Panc1 (cell line): ENCODE measurements around the gene SIN3B. TPM values are rescaled to one million over a fixed set of nuclear protein-coding genes. Genes with fewer than 3 reads are reported as not detected.

ENCODE experiments used
- ATAC-seq: fragments of 200-7000 bp; cut with Tn5 transposase; 2 replicates; pipeline ENCODE4 v1.9.1; 2020; ENCODE audit warnings: mild to moderate bottlenecking, moderate library complexity
- BruUV-seq: library from RNA; stranded (reverse); fragments of 400-500 nt; replicated peaks from 2 replicates; lab custom pipeline; 2021; lab: Mats Ljungman, UMichigan
- CTCF ChIA-PET: fragments of 300-600 bp; sonication (Branson Sonifier 250); formaldehyde crosslinking; loops from one replicate; lab custom pipeline; 2022; ENCODE audit warnings: antibody characterized with exemption; lab: Charles Lee
- POLR2A ChIA-PET: fragments of 300-600 bp; sonication (Branson Sonifier 250); formaldehyde crosslinking; loops from one replicate; lab custom pipeline; 2022; ENCODE audit warnings: antibody characterized with exemption; lab: Charles Lee
- DNase-seq: peaks from one replicate; pipeline ENCODE4 v3.0.0-alpha.2; 2010; ENCODE audit warnings: low read depth, low spot score
- H3K27ac ChIP-seq: 2 replicates; pipeline ENCODE4 v1.5.1; 2011; ENCODE audit warnings: mild to moderate bottlenecking, low read length, inconsistent platforms
- H3K27me3 ChIP-seq: fragments of 200-500 bp; sonication (Bioruptor generic); 2 replicates; pipeline ENCODE4 v1.6.0; 2014; ENCODE audit warnings: low read length, inconsistent platforms; ENCODE audit not compliant: control insufficient read depth, insufficient read depth
- H3K36me3 ChIP-seq: fragments of 200-500 bp; sonication (Bioruptor generic); 2 replicates; pipeline ENCODE4 v1.5.1; 2014; ENCODE audit warnings: inconsistent platforms, mild to moderate bottlenecking, low read length, moderate library complexity; ENCODE audit not compliant: control insufficient read depth, insufficient read depth
- H3K4me1 ChIP-seq: 2 replicates; pipeline ENCODE4 v1.5.1; 2011; ENCODE audit warnings: inconsistent platforms, mild to moderate bottlenecking, low read length, moderate library complexity; ENCODE audit not compliant: control insufficient read depth, insufficient read depth
- H3K4me3 ChIP-seq, 2 experiments: 2 replicates each; pipeline ENCODE4 v1.5.1; 2011 to 2012; ENCODE audit warnings: low read depth in 2 of 2, low read length in 2 of 2, mild to moderate bottlenecking in 2 of 2, inconsistent platforms in 1 of 2, moderate library complexity in 1 of 2
- H3K9me3 ChIP-seq: fragments of 200-500 bp; sonication (Bioruptor generic); 2 replicates; pipeline ENCODE4 v1.5.1; 2014; ENCODE audit warnings: low read depth, mild to moderate bottlenecking, inconsistent platforms, low read length, moderate library complexity; ENCODE audit not compliant: control insufficient read depth, insufficient read depth
- CTCF ChIP-seq: fragments of 450-650 bp; IDR thresholded peaks from 2 replicates; pipeline ENCODE4 v1.5.1; 2017; ENCODE audit warnings: mild to moderate bottlenecking
- POLR2AphosphoS5 ChIP-seq: IDR thresholded peaks from 2 replicates; pipeline ENCODE4 v1.6.1; 2012; ENCODE audit warnings: mild to moderate bottlenecking, low read depth, low read length, moderate library complexity
- REST ChIP-seq, 2 experiments: IDR thresholded peaks; 2 replicates each; pipeline ENCODE4 v1.6.1; 2011 to 2012; ENCODE audit warnings: low read depth in 2 of 2, control low read depth in 1 of 2, low read length in 1 of 2, mild to moderate bottlenecking in 1 of 2, moderate library complexity in 1 of 2; ENCODE audit not compliant: insufficient read depth in 1 of 2
- SIN3A ChIP-seq: IDR thresholded peaks from 2 replicates; pipeline ENCODE4 v1.6.1; 2012; ENCODE audit warnings: low read depth, mild to moderate bottlenecking, low read length, moderate library complexity, borderline replicate concordance; ENCODE audit not compliant: insufficient read depth
- TCF7L2 ChIP-seq: IDR thresholded peaks from 2 replicates; pipeline ENCODE4 v1.6.1; 2011; ENCODE audit warnings: mild to moderate bottlenecking, low read depth, low read length, inconsistent platforms
- in situ Hi-C: cut with HindIII; loops from 2 replicates; pipeline ENCODE4 v1.10.0; 2016; ENCODE audit warnings: low sequenced_read_pairs, low pct_unique_long_range_greater_than_20kb
- intact Hi-C: fragments of 100-400 bp; cut with micrococcal nuclease; formaldehyde crosslinking; loops from one replicate; pipeline ENCODE4 v1.10.0; 2022; ENCODE audit not compliant: unreplicated experiment
- total RNA-seq: library from RNA; stranded (reverse); gene quantifications from one replicate; pipeline ENCODE4 v1.2.1, GENCODE V29; 2021; ENCODE audit not compliant: unreplicated experiment

The SIN3B gene
- total RNA-seq, 1 experiment from 2014 or later, result 47.0 TPM

GRCh38 chr19:16877581-16877980 lies 48.4 kb downstream of the SIN3B start:
- DNase-seq (no peak), ATAC-seq (no peak)
- in situ Hi-C loops, result no loop called here
- ChIA-PET CTCF (no interaction called here), POLR2A (no interaction called here)
- Histone ChIP-seq H3K36me3 (no peaks in the 10 kb centered on the region), H3K27me3 (no peaks in the 10 kb centered on the region), H3K9me3 (peaks cover 6% of the 10 kb centered on the region; the same call in 1 of the 2 replicates), H3K4me1 (no peaks in the 10 kb centered on the region), H3K4me3 (no peak overlapping the region), H3K27ac (no peak overlapping the region)
- TF ChIP-seq SIN3A (no peak), CTCF (no peak), TCF7L2 (no peak), REST (IDR thresholded peaks at IDR 0.05; ENCODE audit: insufficient read depth in 1 of 2, low read depth in 2 of 2, low read length in 1 of 2) (no peak), POLR2AphosphoS5 (no peak)
- no TSS peak for BruUV-seq
- intact Hi-C loops, result no loop called here

GRCh38 chr19:16878181-16878965 lies 49.2 kb downstream of the SIN3B start:
- DNase-seq, result no peak
- Histone ChIP-seq H3K4me3 (no peak overlapping the region), H3K27ac (no peak overlapping the region), H3K36me3 (no peaks in the 10 kb centered on the region), H3K9me3 (peaks cover 6% of the 10 kb centered on the region; the same call in 1 of the 2 replicates), H3K27me3 (no peaks in the 10 kb centered on the region), H3K4me1 (no peaks in the 10 kb centered on the region)
- no peak for ATAC-seq
- TF ChIP-seq SIN3A, result no peak
- TF ChIP-seq REST (IDR thresholded peaks at IDR 0.05; ENCODE audit: insufficient read depth in 1 of 2, low read depth in 2 of 2, low read length in 1 of 2), result no peak
- no peak for TF ChIP-seq POLR2AphosphoS5
- no peak for TF ChIP-seq CTCF
- TF ChIP-seq TCF7L2, result no peak
- CTCF ChIA-PET, result no interaction called here
- POLR2A ChIA-PET, result no interaction called here
- in situ Hi-C loops, result no loop called here
- BruUV-seq, result no TSS peak
- intact Hi-C loops, result no loop called here
